ENCODE data around the gene CEP85L. TPM values are rescaled to one million over a fixed set of nuclear protein-coding genes. Genes with fewer than 3 reads are reported as not detected.

CEP85L gene
- polyA plus RNA-seq, 3 donors, result 1.0 to 2.0 (median 1.6) TPM

DNA sequence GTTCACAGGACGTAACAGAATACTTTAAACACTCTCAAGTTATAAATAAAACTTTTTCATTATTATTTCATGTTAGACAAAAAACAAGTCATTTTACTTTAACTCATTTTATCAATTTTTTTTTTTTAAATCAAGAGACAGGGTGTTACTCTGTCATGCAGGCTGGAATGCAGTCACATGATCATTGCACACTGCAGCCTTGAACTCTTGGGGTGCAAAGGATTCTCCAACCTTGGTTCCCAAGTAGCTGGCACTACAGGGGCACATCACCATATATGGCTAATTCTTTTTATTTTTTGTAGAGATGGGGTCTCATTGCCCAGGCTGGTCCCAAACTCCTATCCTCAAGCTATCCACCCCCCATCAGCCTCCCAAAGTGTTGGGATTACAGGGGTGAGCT, 89.1 kb downstream of the CEP85L start:
- 84 to 90% (median 90%) methylated on average over 1 of the region's 1 CpG for WGBS, 3 donors
- H3K27ac ChIP-seq (ENCODE audit: low read depth, low read length), result no peak overlapping the region

DNA sequence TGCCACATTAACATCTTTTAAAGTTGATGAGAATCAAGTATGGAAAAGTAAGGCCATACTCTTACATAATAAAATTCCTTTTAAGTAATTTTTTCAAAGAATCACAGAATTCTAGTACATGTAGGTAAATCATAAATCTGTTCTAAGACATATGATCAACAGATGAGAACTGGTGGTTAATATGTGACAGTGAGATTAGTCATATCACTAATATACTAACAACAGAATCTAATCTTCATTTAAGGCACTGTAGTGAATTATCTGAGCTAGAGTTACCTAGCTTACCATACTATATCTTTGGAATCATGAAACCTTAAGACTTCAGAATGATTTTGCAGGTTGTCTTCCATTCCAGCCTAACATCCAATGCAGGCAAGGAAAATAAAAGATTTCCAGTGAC, 91.7 kb downstream of the CEP85L start:
- no peak overlapping the region for H3K27ac ChIP-seq (ENCODE audit: low read depth, low read length)

- 39 to 66% (median 41%) methylated on average over 6 of the region's 6 CpGs for WGBS, 3 donors
- no peak overlapping the region for H3K27ac ChIP-seq (ENCODE audit: low read depth, low read length)
These were observed 92.8 kb downstream of the CEP85L start for GRCh38 chr6:118558464-118559217.

- 82 to 97% (median 93%) methylated on average over 1 of the region's 1 CpG for WGBS, 3 donors
- H3K27ac ChIP-seq (ENCODE audit: low read depth, low read length), result no peak overlapping the region
These were observed 96.7 kb downstream of the CEP85L start for GRCh38 chr6:118554698-118555097.

DNA sequence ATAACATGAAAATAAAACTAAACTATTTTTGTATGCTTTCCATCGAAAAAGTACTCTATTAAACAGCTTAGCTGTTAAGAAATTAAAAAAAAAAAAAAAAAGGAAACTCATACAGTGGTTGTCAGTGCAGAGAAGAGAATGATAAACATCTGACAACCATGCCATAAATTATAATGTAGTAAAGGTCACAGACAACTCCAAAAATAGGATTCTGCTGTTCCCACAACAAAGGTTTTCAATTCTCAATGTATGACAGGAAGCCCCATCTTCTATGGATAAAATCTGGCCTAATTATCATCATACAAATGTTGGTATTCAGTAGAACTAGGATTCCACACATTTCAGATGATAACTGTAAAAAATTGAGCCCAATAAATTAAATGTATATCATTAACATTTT, 98.3 kb downstream of the CEP85L start:
- 58 to 70% (median 64%) methylated on average over 1 of the region's 1 CpG for WGBS, 3 donors
- no peak overlapping the region for H3K27ac ChIP-seq (ENCODE audit: low read depth, low read length)

GRCh38 chr6:118551063-118552053, 100.0 kb downstream of the CEP85L start:
- 26 to 31% (median 27%) methylated on average over 3 of the region's 3 CpGs for WGBS, 3 donors
- H3K27ac ChIP-seq (ENCODE audit: low read depth, low read length), result no peak overlapping the region

- H3K27ac ChIP-seq (ENCODE audit: low read depth, low read length), result no peak overlapping the region
These were observed 102.8 kb downstream of the CEP85L start for GRCh38 chr6:118548613-118549012.

DNA sequence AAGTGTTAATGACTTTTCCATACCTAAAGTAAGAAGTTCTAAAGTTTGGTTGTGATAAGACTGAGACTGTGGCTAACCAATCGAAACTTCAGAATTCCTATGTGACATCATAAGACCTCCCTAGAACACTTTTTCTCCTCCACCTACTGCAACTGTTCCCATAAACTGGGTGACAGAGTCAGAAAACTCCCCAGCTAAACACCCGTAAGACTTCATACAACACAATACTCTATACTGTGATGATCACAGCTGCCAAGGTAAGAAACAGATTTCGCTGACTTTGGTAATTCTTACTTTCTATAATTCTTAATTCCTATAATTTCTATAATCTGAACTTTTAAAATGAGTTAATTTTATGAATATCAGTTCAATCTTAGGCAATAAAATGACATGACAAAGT, 103.3 kb downstream of the CEP85L start, which contains the start of gene PLN:
Gene PLN, plus strand, starts transcription at position 161 of the 400 bp plus-strand sequence. CDS start 10,626 bp downstream, outside the sequence.
- H3K27ac ChIP-seq (ENCODE audit: low read depth, low read length), result no peak within 1 kb of the TSS
- 86 to 92% (median 92%) methylated on average over 3 of the region's 3 CpGs for WGBS, 3 donors

GRCh38 chr6:118546880-118547218, 104.5 kb downstream of the CEP85L start:
- H3K27ac ChIP-seq (ENCODE audit: low read depth, low read length), result no peak overlapping the region
- WGBS, 3 donors, result 64 to 70% (median 69%) methylated on average over 1 of the region's 1 CpG

DNA sequence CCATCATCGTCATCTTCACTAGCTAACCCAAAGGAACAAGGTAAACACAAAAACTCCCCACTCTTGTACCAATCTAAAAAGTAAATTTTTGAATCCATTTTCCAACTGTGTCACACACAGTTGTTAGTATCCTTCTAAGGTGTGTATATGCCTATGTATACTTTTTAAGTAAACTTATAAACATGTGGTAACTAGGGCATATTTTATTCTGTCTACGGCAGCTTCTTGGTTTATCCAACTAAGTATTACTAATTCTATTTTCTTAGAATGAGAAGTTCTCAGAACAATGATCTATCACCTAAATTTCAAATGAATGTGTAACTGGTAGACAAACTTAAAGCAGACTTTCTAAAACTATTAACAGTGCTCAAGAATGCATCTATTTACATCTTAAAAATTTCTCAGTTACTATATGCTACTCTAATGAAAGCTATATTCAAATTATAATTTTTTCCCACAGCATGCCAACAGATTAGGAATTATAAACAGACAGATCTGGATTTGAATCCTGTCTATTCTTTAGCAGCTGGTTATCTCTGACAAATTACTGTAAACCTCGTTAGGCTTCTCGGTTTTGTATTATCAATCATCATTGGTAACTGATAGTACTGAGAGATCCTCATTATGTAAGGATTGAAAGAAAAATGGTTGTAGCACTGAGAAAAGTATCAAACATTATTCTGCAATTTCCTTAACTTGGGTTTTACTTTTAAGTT, 105.1 kb downstream of the CEP85L start:
- H3K27ac ChIP-seq (ENCODE audit: low read depth, low read length), result no peak overlapping the region
- whole genome bisulfite sequencing, 3 donors, result 48 to 72% (median 64%) methylated on average over 4 of the region's 4 CpGs

DNA sequence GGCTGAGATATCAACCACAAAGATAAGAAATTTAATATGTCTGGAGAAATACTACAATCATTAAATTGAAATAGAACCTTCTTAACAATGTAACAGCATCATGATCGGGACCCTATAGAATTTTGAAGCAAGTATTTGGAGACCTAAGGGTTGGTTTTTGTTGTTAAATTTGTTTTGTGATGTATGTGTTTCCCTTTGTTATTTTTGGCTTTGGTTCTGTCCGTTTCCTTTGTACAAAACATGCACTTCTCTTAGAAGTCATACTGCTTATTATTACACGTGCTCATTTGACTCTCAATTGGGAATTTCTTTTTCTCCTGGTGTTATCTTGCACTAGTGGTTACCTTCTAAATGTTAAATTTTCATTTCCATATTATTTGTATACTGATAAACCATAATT, 107.3 kb downstream of the CEP85L start:
- no peak overlapping the region for H3K27ac ChIP-seq (ENCODE audit: low read depth, low read length)

DNA sequence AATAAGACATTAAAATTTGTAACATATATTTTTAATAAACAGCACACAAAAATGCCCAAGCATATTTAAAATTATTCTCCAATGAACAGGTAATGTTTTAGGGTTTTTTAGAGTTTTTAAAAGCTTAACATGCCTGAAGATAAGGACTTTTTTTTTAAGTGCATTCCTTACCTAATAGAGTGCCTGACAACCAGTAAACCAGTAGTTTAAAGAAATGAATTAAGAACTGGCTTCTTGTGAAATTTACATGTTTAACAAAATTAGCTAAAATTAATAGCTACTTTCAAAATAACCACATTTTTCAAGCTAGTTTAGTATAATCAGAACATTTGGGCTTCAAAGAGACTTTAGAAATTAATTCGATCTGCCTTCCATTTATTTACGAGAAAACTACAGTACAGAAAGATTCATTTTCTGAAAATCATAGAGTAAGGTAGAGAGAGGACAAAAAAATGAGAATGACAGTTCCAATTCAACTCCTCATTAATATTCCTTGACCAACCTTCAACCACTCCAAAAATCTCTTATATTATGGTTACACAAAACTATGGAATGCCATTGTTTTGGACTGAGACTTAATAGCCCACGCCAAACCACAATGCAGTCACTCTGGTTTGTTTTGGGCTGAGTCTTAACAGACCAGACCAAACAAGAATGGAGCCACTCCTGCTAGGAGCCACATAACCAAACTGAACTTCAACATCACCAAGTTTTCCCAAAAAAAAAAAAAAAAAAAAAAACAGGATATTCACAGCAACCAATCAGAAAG, 109.0 kb downstream of the CEP85L start:
- H3K27ac ChIP-seq (ENCODE audit: low read depth, low read length), result no peak overlapping the region
- 96 to 98% (median 96%) methylated on average over 3 of the region's 3 CpGs for WGBS, 3 donors

More for the DNA sequence above, 107.3 kb downstream of the CEP85L start:
- 82 to 89% (median 83%) methylated on average over 3 of the region's 3 CpGs for WGBS, 3 donors

DNA sequence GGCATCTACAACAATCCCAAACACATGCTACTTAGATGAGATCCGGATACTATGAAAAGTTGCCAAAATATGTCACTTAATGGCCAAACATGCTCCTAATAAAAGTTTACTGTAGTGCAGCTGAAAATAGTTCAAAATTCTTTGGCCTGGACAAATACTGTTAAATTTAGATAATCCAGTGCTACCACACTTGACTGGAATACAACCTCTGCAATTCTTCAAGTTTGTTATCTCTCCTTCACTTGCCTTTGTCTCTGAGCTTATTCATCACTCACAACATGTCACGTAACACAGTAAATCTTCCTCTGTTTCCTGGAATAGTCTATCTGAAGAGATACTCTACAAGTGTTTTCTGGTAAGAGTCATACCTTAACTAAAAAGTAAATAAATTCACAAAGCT, 113.8 kb downstream of the CEP85L start:
- H3K27ac ChIP-seq (ENCODE audit: low read depth, low read length), result no peak overlapping the region
- WGBS, 3 donors, result 58 to 64% (median 62%) methylated on average over 2 of the region's 2 CpGs

GRCh38 chr6:118536478-118536877, 114.9 kb downstream of the CEP85L start:
- H3K27ac ChIP-seq (ENCODE audit: low read depth, low read length), result no peak overlapping the region
- WGBS, 3 donors, result 85 to 92% (median 91%) methylated on average over 2 of the region's 2 CpGs

GRCh38 chr6:118535176-118535844, 116.1 kb downstream of the CEP85L start:
- H3K27ac ChIP-seq (ENCODE audit: low read depth, low read length), result no peak overlapping the region
- WGBS, 3 donors, result 94 to 99% (median 97%) methylated on average over 6 of the region's 6 CpGs

- H3K27ac ChIP-seq (ENCODE audit: low read depth, low read length), result no peak overlapping the region
- 98 to 99% (median 99%) methylated on average over 2 of the region's 2 CpGs for whole genome bisulfite sequencing, 3 donors
These were observed 120.4 kb downstream of the CEP85L start for GRCh38 chr6:118530942-118531341.

GRCh38 chr6:118529756-118530155, 121.6 kb downstream of the CEP85L start:
- no peak overlapping the region for H3K27ac ChIP-seq (ENCODE audit: low read depth, low read length)
- WGBS, 3 donors, result 74 to 95% (median 87%) methylated on average over 2 of the region's 2 CpGs

- H3K27ac ChIP-seq (ENCODE audit: low read depth, low read length), result no peak overlapping the region
- 6 to 43% (median 39%) methylated on average over 1 of the region's 1 CpG for WGBS, 3 donors
These were observed 123.3 kb downstream of the CEP85L start for GRCh38 chr6:118528129-118528528.

Measured in adipose tissue (tissue), 3 donors.